Measurements from ENCODE around the gene CLEC14A. TPM values are rescaled to one million over a fixed set of nuclear protein-coding genes. Genes with fewer than 3 reads are reported as not detected.

The CLEC14A gene
- total RNA-seq, 1 experiment from 2014 or later: not detected

DNA sequence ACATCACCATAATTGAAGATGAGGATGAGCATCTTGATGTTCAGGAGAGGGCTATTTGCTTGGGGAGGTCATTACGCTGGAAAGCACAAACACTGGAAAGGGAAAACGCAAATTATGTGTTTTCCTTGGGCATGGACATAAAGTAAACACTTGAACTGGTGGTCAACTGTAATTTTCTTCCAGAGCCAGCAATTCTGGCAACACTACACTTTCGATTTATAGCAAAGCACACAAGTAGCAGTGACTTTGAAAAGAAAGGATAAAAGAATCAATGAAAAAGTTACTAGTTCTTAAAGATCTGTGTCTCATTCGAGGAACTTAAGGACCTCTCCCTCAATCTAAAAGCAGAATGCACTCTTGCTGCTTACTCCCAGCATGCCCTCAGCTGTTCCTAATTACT, 2.2 kb downstream of the CLEC14A start:
- H3K4me3 ChIP-seq (ENCODE audit: low read depth, low read length, poor library complexity, severe bottlenecking): no peak overlapping the region
- no peaks in the 10 kb centered on the region for H3K27me3 ChIP-seq (replicated peaks; ENCODE audit: insufficient read depth, low read depth, low read length, poor library complexity)
- H3K27ac ChIP-seq (ENCODE audit: low read depth, low read length, poor library complexity, severe bottlenecking): no peak overlapping the region
- intact Hi-C loops (cut with micrococcal nuclease; ENCODE audit: unreplicated experiment): no loop called here
- no peaks in the 10 kb centered on the region for H3K9me3 ChIP-seq (ENCODE audit: low read depth, low read length, poor library complexity, severe bottlenecking)
- TF ChIP-seq, protein P1, sequence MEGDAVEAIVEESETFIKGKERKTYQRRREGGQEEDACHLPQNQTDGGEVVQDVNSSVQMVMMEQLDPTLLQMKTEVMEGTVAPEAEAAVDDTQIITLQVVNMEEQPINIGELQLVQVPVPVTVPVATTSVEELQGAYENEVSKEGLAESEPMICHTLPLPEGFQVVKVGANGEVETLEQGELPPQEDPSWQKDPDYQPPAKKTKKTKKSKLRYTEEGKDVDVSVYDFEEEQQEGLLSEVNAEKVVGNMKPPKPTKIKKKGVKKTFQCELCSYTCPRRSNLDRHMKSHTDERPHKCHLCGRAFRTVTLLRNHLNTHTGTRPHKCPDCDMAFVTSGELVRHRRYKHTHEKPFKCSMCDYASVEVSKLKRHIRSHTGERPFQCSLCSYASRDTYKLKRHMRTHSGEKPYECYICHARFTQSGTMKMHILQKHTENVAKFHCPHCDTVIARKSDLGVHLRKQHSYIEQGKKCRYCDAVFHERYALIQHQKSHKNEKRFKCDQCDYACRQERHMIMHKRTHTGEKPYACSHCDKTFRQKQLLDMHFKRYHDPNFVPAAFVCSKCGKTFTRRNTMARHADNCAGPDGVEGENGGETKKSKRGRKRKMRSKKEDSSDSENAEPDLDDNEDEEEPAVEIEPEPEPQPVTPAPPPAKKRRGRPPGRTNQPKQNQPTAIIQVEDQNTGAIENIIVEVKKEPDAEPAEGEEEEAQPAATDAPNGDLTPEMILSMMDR (conservative IDR thresholded peaks at IDR 0.05; ENCODE audit: low read depth, low read length): no peak
- no peak for TF ChIP-seq EZH2 (IDR thresholded peaks at IDR 0.05; ENCODE audit: borderline replicate concordance, low read depth, low read length, poor library complexity, severe bottlenecking)
- H3K4me1 ChIP-seq (ENCODE audit: insufficient read depth, low read length, poor library complexity, severe bottlenecking): no peaks in the 10 kb centered on the region
- ChIA-PET CTCF (no interaction called here), POLR2A (ENCODE audit: low non-redundant PET) (no interaction called here)
- DNase-seq (ENCODE audit: low spot score): no peak
- no peaks in the 10 kb centered on the region for H3K36me3 ChIP-seq (ENCODE audit: insufficient read depth, low read length, poor library complexity, severe bottlenecking)
- BruUV-seq (replicated peaks): no TSS peak

DNA sequence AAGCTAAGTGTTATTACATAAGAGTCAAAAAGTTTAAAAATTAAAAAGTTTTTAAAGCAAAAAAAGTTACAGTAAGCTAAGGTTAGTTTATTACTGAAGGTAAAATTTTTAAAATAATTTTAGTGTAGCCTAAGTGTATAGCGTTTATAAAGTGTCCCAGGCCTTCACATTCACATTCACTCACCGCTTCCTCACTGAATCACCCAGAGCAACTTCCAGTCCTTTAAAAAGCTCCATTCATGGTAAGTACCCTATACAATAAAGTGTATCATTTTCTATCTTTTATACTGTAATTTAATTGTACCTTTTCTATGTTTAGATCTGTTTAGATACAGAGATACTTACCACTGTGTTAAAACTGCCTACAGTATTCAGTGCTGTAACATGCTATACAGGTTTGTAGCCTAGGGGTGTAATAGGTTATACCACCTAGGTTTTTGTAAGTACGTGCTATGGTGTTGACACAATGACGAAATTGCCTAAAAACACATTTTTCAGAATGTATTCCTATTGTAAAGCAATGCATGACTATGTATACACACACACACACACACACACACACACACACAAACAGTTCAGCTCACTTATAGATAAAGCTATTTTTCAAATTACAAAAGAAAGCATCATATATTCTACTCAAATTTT, 3.7 kb downstream of the CLEC14A start:
- intact Hi-C loops (cut with micrococcal nuclease; ENCODE audit: unreplicated experiment): no loop called here
- H3K36me3 ChIP-seq (ENCODE audit: insufficient read depth, low read length, poor library complexity, severe bottlenecking): no peaks in the 10 kb centered on the region
- ChIA-PET CTCF (no interaction called here), POLR2A (ENCODE audit: low non-redundant PET) (no interaction called here)
- no peaks in the 10 kb centered on the region for H3K27me3 ChIP-seq (replicated peaks; ENCODE audit: insufficient read depth, low read depth, low read length, poor library complexity)
- no peaks in the 10 kb centered on the region for H3K4me1 ChIP-seq (ENCODE audit: insufficient read depth, low read length, poor library complexity, severe bottlenecking)
- no peaks in the 10 kb centered on the region for H3K9me3 ChIP-seq (ENCODE audit: low read depth, low read length, poor library complexity, severe bottlenecking)
- no peak for TF ChIP-seq EZH2 (IDR thresholded peaks at IDR 0.05; ENCODE audit: borderline replicate concordance, low read depth, low read length, poor library complexity, severe bottlenecking)
- TF ChIP-seq, protein P1 (conservative IDR thresholded peaks at IDR 0.05; ENCODE audit: low read depth, low read length): no peak
- H3K27ac ChIP-seq (ENCODE audit: low read depth, low read length, poor library complexity, severe bottlenecking): no peak overlapping the region
- H3K4me3 ChIP-seq (ENCODE audit: low read depth, low read length, poor library complexity, severe bottlenecking): no peak overlapping the region
- BruUV-seq (replicated peaks): no TSS peak
- DNase-seq (ENCODE audit: low spot score): no peak

DNA sequence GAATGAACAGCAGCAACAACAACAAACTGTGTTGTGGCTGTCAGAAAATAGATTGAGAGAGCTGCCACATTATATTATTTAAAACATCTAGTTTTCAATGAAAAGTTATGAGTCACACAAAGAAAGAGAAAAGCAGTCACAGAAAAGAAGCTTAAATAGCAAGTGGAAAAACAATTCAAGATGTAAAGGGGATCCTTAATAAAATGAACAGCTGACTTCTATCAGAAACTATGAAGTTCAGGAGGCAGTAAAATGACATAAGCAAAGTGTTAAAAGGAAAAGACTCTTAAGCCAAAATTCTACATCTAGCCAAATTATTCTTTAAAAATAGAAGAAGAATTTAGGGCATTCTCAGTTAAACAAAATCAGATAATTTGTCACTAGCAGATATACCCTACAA, 5.6 kb downstream of the CLEC14A start:
- CTCF ChIA-PET: no interaction called here
- TF ChIP-seq EZH2 (IDR thresholded peaks at IDR 0.05; ENCODE audit: borderline replicate concordance, low read depth, low read length, poor library complexity, severe bottlenecking): no peak
- TF ChIP-seq, protein P1 (conservative IDR thresholded peaks at IDR 0.05; ENCODE audit: low read depth, low read length): no peak
- intact Hi-C loops (cut with micrococcal nuclease; ENCODE audit: unreplicated experiment): no loop called here

More for the DNA sequence above, 5.6 kb downstream of the CLEC14A start:
- H3K27me3 ChIP-seq (replicated peaks; ENCODE audit: insufficient read depth, low read depth, low read length, poor library complexity): no peaks in the 10 kb centered on the region
- POLR2A ChIA-PET (ENCODE audit: low non-redundant PET): no interaction called here
- no peak for DNase-seq (ENCODE audit: low spot score)
- H3K9me3 ChIP-seq (ENCODE audit: low read depth, low read length, poor library complexity, severe bottlenecking): no peaks in the 10 kb centered on the region
- H3K36me3 ChIP-seq (ENCODE audit: insufficient read depth, low read length, poor library complexity, severe bottlenecking): no peaks in the 10 kb centered on the region
- BruUV-seq (replicated peaks): no TSS peak
- H3K4me3 ChIP-seq (ENCODE audit: low read depth, low read length, poor library complexity, severe bottlenecking): no peak overlapping the region
- H3K27ac ChIP-seq (ENCODE audit: low read depth, low read length, poor library complexity, severe bottlenecking): no peak overlapping the region
- no peaks in the 10 kb centered on the region for H3K4me1 ChIP-seq (ENCODE audit: insufficient read depth, low read length, poor library complexity, severe bottlenecking)
